Thyroid gland (tissue), 4 donors: Measurements from ENCODE around the gene OIT3. TPM values are rescaled to one million over a fixed set of nuclear protein-coding genes. Genes with fewer than 3 reads are reported as not detected.
"Not testable (repeated sequence)": the region's sequence is repeated elsewhere in the genome, so short reads cannot be mapped to it uniquely, and the experiment has no call there.

Source experiments
- DNase-seq, 2 donors: peaks; one replicate each; pipeline ENCODE4 v3.0.0-alpha.2; 2019
- H3K27ac ChIP-seq, 3 donors: fragments of 200-600 bp; sonication (generic); 1 replicate in 2 of 3; 2 replicates in 1 of 3; pipeline ENCODE4 v1.5.1; 2016 to 2019; ENCODE audit warnings: mild to moderate bottlenecking in 1 of 3, moderate library complexity in 1 of 3
- H3K27me3 ChIP-seq: fragments of 200-600 bp; sonication (generic); one replicate; pipeline ENCODE4 v1.5.1; 2019
- H3K36me3 ChIP-seq, 2 donors: fragments of 200-600 bp; sonication (generic); one replicate each; pipeline ENCODE4 v1.5.1; 2016 to 2019
- H3K4me1 ChIP-seq, 2 donors: fragments of 200-600 bp; sonication (generic); one replicate each; pipeline ENCODE4 v1.5.1; 2017 to 2019
- H3K4me3 ChIP-seq, 3 donors: fragments of 200-600 bp; sonication (generic); replicated peaks in 1 of 3; 1 replicate in 2 of 3; 2 replicates in 1 of 3; pipeline ENCODE4 v1.5.1; 2016; ENCODE audit warnings: mild to moderate bottlenecking in 1 of 3
- H3K9me3 ChIP-seq: fragments of 200-600 bp; sonication (generic); one replicate; pipeline ENCODE4 v1.5.1; 2017
- POLR2A ChIP-seq, 2 donors: fragments of 450-650 bp; IDR thresholded peaks; one replicate each; pipeline ENCODE4 v1.6.1; 2017; ENCODE audit warnings: antibody characterized with exemption in 2 of 2, mild to moderate bottlenecking in 2 of 2, moderate library complexity in 1 of 2
- WGBS, 2 donors: methylation state at CpG; one replicate each; pipeline ENCODE4 v1.1.5; 2017; 5-methylcytosine and 5-hydroxymethylcytosine counted together
- intact Hi-C: fragments of 100-400 bp; cut with DNase I; formaldehyde crosslinking; loops from one replicate; pipeline ENCODE4 v1.15.1; 2023
- total RNA-seq, 4 donors: library from RNA; depleted of rRNA; stranded (reverse); fragments of >200 nt; gene quantifications; one replicate each; pipeline ENCODE4 v1.2.3, GENCODE V29; 2016
- TF ChIP-seq, protein P1 (sequence below), 6 experiments: fragments of 200-600 bp in 3 of 6; fragments of 450-650 bp in 3 of 6; sonication (generic) in 3 of 6; IDR thresholded peaks; one replicate each; pipeline ENCODE4 v1.5.1; 2016 to 2019; ENCODE audit warnings: antibody characterized with exemption in 6 of 6, mild to moderate bottlenecking in 2 of 6, inconsistent platforms in 1 of 6, moderate library complexity in 1 of 6

Gene OIT3
- total RNA-seq, 4 donors from 2014 or later, result 0.27 TPM; not detected in 3

DNA sequence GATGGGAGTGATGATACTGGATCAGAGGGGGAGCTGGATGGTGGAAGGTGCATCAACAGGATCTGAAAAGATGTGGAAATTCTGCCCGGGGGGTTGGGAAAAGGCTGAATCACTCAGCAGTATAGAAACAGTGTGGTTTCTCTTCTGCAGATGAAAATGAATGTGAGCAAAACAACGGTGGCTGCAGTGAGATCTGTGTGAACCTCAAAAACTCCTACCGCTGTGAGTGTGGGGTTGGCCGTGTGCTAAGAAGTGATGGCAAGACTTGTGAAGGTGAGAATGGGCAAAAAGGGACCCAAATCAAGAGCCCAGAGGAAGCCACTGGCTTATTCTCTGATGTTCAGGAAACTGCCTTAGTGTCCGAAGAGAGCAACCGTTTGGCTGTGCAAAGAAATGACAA is 12.9 kb downstream of the OIT3 start:
- intact Hi-C loops, result no loop called here
- no peak overlapping the region for H3K4me3 ChIP-seq
- no peaks in the 10 kb centered on the region for H3K27me3 ChIP-seq
- TF ChIP-seq, protein P1, sequence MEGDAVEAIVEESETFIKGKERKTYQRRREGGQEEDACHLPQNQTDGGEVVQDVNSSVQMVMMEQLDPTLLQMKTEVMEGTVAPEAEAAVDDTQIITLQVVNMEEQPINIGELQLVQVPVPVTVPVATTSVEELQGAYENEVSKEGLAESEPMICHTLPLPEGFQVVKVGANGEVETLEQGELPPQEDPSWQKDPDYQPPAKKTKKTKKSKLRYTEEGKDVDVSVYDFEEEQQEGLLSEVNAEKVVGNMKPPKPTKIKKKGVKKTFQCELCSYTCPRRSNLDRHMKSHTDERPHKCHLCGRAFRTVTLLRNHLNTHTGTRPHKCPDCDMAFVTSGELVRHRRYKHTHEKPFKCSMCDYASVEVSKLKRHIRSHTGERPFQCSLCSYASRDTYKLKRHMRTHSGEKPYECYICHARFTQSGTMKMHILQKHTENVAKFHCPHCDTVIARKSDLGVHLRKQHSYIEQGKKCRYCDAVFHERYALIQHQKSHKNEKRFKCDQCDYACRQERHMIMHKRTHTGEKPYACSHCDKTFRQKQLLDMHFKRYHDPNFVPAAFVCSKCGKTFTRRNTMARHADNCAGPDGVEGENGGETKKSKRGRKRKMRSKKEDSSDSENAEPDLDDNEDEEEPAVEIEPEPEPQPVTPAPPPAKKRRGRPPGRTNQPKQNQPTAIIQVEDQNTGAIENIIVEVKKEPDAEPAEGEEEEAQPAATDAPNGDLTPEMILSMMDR (IDR thresholded peaks at IDR 0.05), result no peak
- no peak for TF ChIP-seq POLR2A (IDR thresholded peaks at IDR 0.05)
- H3K4me1 ChIP-seq, result no peaks in the 10 kb centered on the region
- no peaks in the 10 kb centered on the region for H3K9me3 ChIP-seq
- H3K27ac ChIP-seq, result no peak overlapping the region
- no peak for DNase-seq
- 93 to 94% methylated on average over 6 of the region's 6 CpGs for WGBS, 2 donors
- H3K36me3 ChIP-seq, result no peaks in the 10 kb centered on the region

DNA sequence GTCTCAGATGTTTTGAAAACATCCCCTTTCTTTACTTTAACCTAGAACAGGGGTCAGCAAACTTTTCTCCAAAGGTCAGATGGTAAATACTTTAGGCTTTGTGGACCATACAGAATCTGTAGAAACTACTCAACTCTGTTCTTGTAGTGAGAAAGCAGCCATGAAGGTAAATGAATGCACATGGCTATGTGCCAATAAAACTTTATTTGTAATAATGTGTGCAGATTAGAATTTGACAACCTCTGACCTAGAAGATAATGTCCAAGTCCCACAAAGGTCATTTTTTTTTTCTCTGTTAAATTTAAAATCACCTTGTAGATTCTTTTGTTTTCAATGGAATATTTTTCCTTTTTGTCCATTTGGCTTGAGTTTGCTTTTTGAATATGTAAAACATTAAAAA is 17.2 kb downstream of the OIT3 start:
- Histone ChIP-seq H3K27me3 (no peaks in the 10 kb centered on the region), H3K9me3 (no peaks in the 10 kb centered on the region), H3K4me1 (no peaks in the 10 kb centered on the region), H3K4me3 (no peak overlapping the region), H3K36me3 (no peaks in the 10 kb centered on the region), H3K27ac (no peak overlapping the region)
- intact Hi-C loops, result no loop called here
- TF ChIP-seq, protein P1 (IDR thresholded peaks at IDR 0.05), result no peak
- no peak for TF ChIP-seq POLR2A (IDR thresholded peaks at IDR 0.05)
- no peak for DNase-seq

DNA sequence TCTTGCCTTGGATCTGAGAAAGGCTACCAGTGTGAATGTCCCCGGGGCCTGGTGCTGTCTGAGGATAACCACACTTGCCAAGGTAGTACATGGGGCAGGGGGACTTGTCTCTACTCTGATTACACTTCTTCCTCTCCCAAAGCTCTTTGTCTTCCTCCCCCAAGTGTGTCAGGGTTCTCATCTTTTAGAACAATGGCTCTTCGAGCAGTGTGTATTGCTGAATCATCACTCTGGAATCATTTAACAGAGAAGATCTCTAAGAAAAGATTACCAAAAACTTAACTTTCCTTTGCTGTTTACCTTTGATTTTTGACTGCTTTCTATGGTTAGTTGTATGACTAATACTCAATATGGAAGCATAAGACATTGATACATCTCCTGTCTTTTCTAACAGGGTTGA is 18.2 kb downstream of the OIT3 start:
- Histone ChIP-seq H3K27me3 (no peaks in the 10 kb centered on the region), H3K36me3 (no peaks in the 10 kb centered on the region), H3K4me3 (no peak overlapping the region), H3K27ac (no peak overlapping the region), H3K9me3 (no peaks in the 10 kb centered on the region), H3K4me1 (no peaks in the 10 kb centered on the region)
- intact Hi-C loops, result no loop called here
- WGBS, 2 donors, result 87 to 92% methylated on average over 2 of the region's 2 CpGs
- DNase-seq, result no peak
- no peak for TF ChIP-seq POLR2A (IDR thresholded peaks at IDR 0.05)
- TF ChIP-seq, protein P1 (IDR thresholded peaks at IDR 0.05), result no peak

DNA sequence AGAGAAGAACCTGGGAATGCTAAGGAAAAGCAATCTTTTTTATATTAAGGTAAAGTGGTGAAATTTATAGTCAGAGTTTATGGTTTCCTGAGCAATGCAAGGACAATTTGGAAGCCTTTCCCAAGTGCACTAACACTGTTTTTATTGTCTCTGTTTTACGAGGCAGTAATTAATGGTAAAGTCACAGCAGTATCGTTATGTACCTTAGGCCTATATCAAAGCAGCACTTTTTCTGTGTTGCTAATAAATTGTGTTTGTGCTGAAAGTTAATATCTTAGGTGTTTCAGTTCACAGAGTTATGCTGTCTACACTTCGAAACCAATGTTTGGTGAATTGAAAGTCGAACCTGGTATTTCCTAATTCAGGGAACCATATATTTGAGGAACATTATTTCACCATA is 19.2 kb downstream of the OIT3 start:
- H3K4me3 ChIP-seq, result no peak overlapping the region
- WGBS, 2 donors, result 89 to 95% methylated on average over 4 of the region's 4 CpGs
- no peak for TF ChIP-seq POLR2A (IDR thresholded peaks at IDR 0.05)
- TF ChIP-seq, protein P1 (IDR thresholded peaks at IDR 0.05), result no peak
- H3K27ac ChIP-seq, result no peak overlapping the region
- DNase-seq, result no peak
- H3K9me3 ChIP-seq, result no peaks in the 10 kb centered on the region
- H3K36me3 ChIP-seq, result no peaks in the 10 kb centered on the region
- no peaks in the 10 kb centered on the region for H3K27me3 ChIP-seq
- intact Hi-C loops, result no loop called here
- H3K4me1 ChIP-seq, result no peaks in the 10 kb centered on the region

DNA sequence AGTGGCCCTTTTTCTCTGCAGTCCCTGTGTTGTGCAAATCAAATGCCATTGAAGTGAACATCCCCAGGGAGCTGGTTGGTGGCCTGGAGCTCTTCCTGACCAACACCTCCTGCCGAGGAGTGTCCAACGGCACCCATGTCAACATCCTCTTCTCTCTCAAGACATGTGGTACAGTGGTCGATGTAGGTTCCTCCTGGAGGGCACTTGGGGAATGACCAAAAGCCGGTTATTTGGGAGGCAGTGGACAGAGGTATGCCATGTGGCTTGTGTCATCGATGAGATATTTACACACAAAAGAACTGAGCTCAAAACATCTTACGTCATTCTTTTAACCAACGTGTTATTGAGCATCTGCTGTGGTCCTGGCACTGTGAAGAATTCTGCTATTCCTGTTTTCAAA is 19.7 kb downstream of the OIT3 start:
- Histone ChIP-seq H3K27me3 (no peaks in the 10 kb centered on the region), H3K27ac (no peak overlapping the region), H3K4me3 (no peak overlapping the region), H3K36me3 (no peaks in the 10 kb centered on the region), H3K9me3 (no peaks in the 10 kb centered on the region), H3K4me1 (no peaks in the 10 kb centered on the region)
- 85 to 87% methylated on average over 7 of the region's 7 CpGs for WGBS, 2 donors
- TF ChIP-seq, protein P1 (IDR thresholded peaks at IDR 0.05), result no peak
- no peak for TF ChIP-seq POLR2A (IDR thresholded peaks at IDR 0.05)
- no peak for DNase-seq
- intact Hi-C loops, result no loop called here

DNA sequence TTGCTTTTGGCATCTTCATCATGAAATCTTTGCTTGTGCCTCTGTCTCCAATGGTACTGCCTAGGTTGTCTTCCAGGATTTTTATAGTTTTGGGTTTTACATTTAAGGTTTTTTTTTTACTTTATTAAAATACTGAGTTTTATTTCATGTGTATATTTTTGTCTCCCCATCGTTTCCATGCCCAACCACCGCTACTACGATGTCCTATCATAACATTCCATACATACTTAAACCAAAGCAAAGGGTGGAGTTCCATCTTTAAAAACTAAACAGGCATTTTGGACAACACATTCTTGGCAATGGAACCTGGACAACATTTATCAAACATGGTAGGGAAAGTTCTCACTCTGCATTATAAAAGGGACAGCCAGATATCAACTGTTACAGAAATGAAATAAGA is 23.7 kb downstream of the OIT3 start:
- intact Hi-C loops, DNase-seq, H3K4me1 ChIP-seq, H3K27me3 ChIP-seq, H3K4me3 ChIP-seq, H3K9me3 ChIP-seq, H3K36me3 ChIP-seq, H3K27ac ChIP-seq: not testable (repeated sequence)
- 51 to 56% methylated on average over 3 of the region's 3 CpGs for WGBS, 2 donors

DNA sequence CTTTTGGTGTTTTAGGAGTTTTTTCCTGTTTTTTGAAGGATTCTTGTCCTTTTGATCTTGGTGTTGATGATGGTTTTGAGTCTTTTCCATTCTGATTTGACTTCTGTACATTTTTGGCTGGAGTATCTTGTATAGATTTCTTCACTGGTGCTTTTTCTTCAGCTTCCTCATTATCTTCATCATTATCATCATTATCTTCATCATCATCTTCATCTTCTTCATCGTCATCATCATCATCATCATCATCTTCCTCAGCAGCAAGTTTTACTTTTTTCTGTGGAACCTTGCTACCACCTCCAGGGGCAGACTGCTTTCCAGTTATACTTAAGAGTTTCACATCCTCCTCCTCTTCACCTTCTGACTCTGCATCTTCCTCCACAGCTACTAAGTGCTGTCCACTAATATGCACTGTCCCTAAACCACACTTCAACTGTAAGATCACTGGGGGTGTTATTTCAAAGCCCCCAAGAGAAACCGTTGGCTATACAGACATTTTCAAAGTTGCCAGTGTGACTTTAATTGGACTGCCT is 24.3 kb downstream of the OIT3 start:
- H3K27me3 ChIP-seq, H3K27ac ChIP-seq, H3K4me3 ChIP-seq, intact Hi-C loops, DNase-seq, H3K36me3 ChIP-seq, H3K4me1 ChIP-seq, H3K9me3 ChIP-seq: not testable (repeated sequence)
- 88 to 89% methylated on average over 2 of the region's 2 CpGs for WGBS, 2 donors
